Effector memory CD8-positive, alpha-beta T cell (primary cell): Measurements from ENCODE around the gene CCDC192.

Experiments used
- ATAC-seq: fragments of 150-1000 bp; cut with Tn5 transposase; replicated peaks from 2 replicates; pipeline ENCODE4 v1.10.0; 2021; ENCODE audit warnings: mild to moderate bottlenecking, moderate library complexity
- DNase-seq, 3 experiments: peaks; one replicate each; pipeline ENCODE4 v3.0.0; 2021
- H3K27ac Mint-ChIP-seq, 2 donors: one replicate each; pipeline ENCODE4 v1.8.0; 2022; ENCODE audit warnings: mild to moderate bottlenecking in 2 of 2, mixed read lengths in 2 of 2, moderate library complexity in 2 of 2
- H3K27me3 Mint-ChIP-seq, 2 donors: one replicate each; pipeline ENCODE4 v1.8.0; 2022; ENCODE audit warnings: mixed read lengths in 2 of 2
- H3K36me3 Mint-ChIP-seq: one replicate; pipeline ENCODE4 v1.8.0; 2022; ENCODE audit warnings: mild to moderate bottlenecking, moderate library complexity, mixed read lengths; ENCODE audit not compliant: insufficient read depth
- H3K4me1 Mint-ChIP-seq, 2 donors: one replicate each; pipeline ENCODE4 v1.8.0; 2022; ENCODE audit warnings: low read depth in 2 of 2, mixed read lengths in 2 of 2
- H3K4me3 Mint-ChIP-seq, 2 donors: one replicate each; pipeline ENCODE4 v1.8.0; 2022; ENCODE audit warnings: mild to moderate bottlenecking in 2 of 2, mixed read lengths in 2 of 2, moderate library complexity in 2 of 2
- H3K9me3 Mint-ChIP-seq, 2 donors: one replicate each; pipeline ENCODE4 v1.8.0; 2022; ENCODE audit warnings: mixed read lengths in 2 of 2

CCDC192 gene

GRCh38 chr5:127684726-127685467 lies 18.3 kb upstream of the CCDC192 start:
- Mint-ChIP-seq H3K9me3 (no peaks in the 10 kb centered on the region), H3K27me3 (no peaks in the 10 kb centered on the region), H3K4me1 (no peaks in the 10 kb centered on the region), H3K27ac (no peak overlapping the region), H3K36me3 (no peaks in the 10 kb centered on the region), H3K4me3 (no peak overlapping the region)
- DNase-seq (no peak), ATAC-seq (no peak)

GRCh38 chr5:127685662-127686061 lies 17.5 kb upstream of the CCDC192 start:
- Mint-ChIP-seq H3K9me3 (no peaks in the 10 kb centered on the region), H3K4me3 (no peak overlapping the region), H3K27me3 (peaks cover 0 to 1% of the 10 kb centered on the region in 2 donors), H3K4me1 (no peaks in the 10 kb centered on the region), H3K36me3 (no peaks in the 10 kb centered on the region), H3K27ac (no peak overlapping the region)
- DNase-seq (no peak), ATAC-seq (no peak)

- Mint-ChIP-seq H3K9me3 (no peaks in the 10 kb centered on the region), H3K4me3 (no peak overlapping the region), H3K27ac (no peak overlapping the region), H3K27me3 (peaks cover 0 to 6% of the 10 kb centered on the region in 2 donors), H3K4me1 (no peaks in the 10 kb centered on the region), H3K36me3 (no peaks in the 10 kb centered on the region)
- ATAC-seq = no peak
- no peak for DNase-seq
These were observed 16.8 kb upstream of the CCDC192 start for GRCh38 chr5:127686424-127686823.

- Mint-ChIP-seq H3K36me3 (no peaks in the 10 kb centered on the region), H3K4me3 (no peak overlapping the region), H3K4me1 (no peaks in the 10 kb centered on the region), H3K27ac (no peak overlapping the region), H3K9me3 (no peaks in the 10 kb centered on the region), H3K27me3 (peaks cover 0 to 13% of the 10 kb centered on the region in 2 donors)
- ATAC-seq (no peak), DNase-seq (no peak)
These were observed 8.5 kb upstream of the CCDC192 start for GRCh38 chr5:127694518-127695171.

- no peak overlapping the region for H3K4me3 Mint-ChIP-seq
- H3K36me3 Mint-ChIP-seq = no peaks in the 10 kb centered on the region
- DNase-seq = no peak
- H3K27ac Mint-ChIP-seq = no peak overlapping the region
- ATAC-seq = no peak
- H3K27me3 Mint-ChIP-seq = peaks cover 0 to 13% of the 10 kb centered on the region in 2 donors
- H3K9me3 Mint-ChIP-seq = no peaks in the 10 kb centered on the region
- no peaks in the 10 kb centered on the region for H3K4me1 Mint-ChIP-seq
These were observed 7.8 kb upstream of the CCDC192 start for GRCh38 chr5:127695346-127695745.

GRCh38 chr5:127696683-127697082 lies 6.5 kb upstream of the CCDC192 start:
- Mint-ChIP-seq H3K4me1 (no peaks in the 10 kb centered on the region), H3K27ac (no peak overlapping the region), H3K36me3 (no peaks in the 10 kb centered on the region), H3K9me3 (no peaks in the 10 kb centered on the region), H3K27me3 (peaks cover 0 to 7% of the 10 kb centered on the region in 2 donors), H3K4me3 (no peak overlapping the region)
- ATAC-seq (no peak), DNase-seq (no peak)

- H3K9me3 Mint-ChIP-seq = no peaks in the 10 kb centered on the region
- no peak for DNase-seq
- peaks cover 0 to 2% of the 10 kb centered on the region in 2 donors for H3K4me1 Mint-ChIP-seq
- peaks cover 5 to 16% of the 10 kb centered on the region in 2 donors for H3K27me3 Mint-ChIP-seq
- H3K4me3 Mint-ChIP-seq = no peak overlapping the region
- H3K36me3 Mint-ChIP-seq = no peaks in the 10 kb centered on the region
- H3K27ac Mint-ChIP-seq = no peak overlapping the region
- ATAC-seq = no peak
These were observed 5.1 kb upstream of the CCDC192 start for GRCh38 chr5:127697894-127698600.

- Mint-ChIP-seq H3K27ac (no peak overlapping the region), H3K9me3 (no peaks in the 10 kb centered on the region), H3K4me1 (peaks cover 0 to 2% of the 10 kb centered on the region in 2 donors), H3K36me3 (no peaks in the 10 kb centered on the region), H3K4me3 (no peak overlapping the region), H3K27me3 (peaks cover 5 to 9% of the 10 kb centered on the region in 2 donors)
- no peak for ATAC-seq
- DNase-seq = no peak
These were observed 3.8 kb upstream of the CCDC192 start for GRCh38 chr5:127699416-127699815.

GRCh38 chr5:127700237-127700766 lies 2.9 kb upstream of the CCDC192 start:
- H3K27ac Mint-ChIP-seq = no peak overlapping the region
- no peaks in the 10 kb centered on the region for H3K36me3 Mint-ChIP-seq
- H3K27me3 Mint-ChIP-seq = peaks cover 8 to 9% of the 10 kb centered on the region in 2 donors
- H3K9me3 Mint-ChIP-seq = no peaks in the 10 kb centered on the region
- ATAC-seq (no peak), DNase-seq (no peak)
- H3K4me3 Mint-ChIP-seq = no peak overlapping the region
- peaks cover 0 to 2% of the 10 kb centered on the region in 2 donors for H3K4me1 Mint-ChIP-seq

- peaks cover 9 to 15% of the 10 kb centered on the region in 2 donors for H3K27me3 Mint-ChIP-seq
- H3K4me3 Mint-ChIP-seq = no peak overlapping the region
- no peaks in the 10 kb centered on the region for H3K36me3 Mint-ChIP-seq
- H3K4me1 Mint-ChIP-seq = peaks cover 0 to 2% of the 10 kb centered on the region in 2 donors
- ATAC-seq (no peak), DNase-seq (no peak)
- H3K9me3 Mint-ChIP-seq = no peaks in the 10 kb centered on the region
- H3K27ac Mint-ChIP-seq = no peak overlapping the region
These were observed 757 bp upstream of the CCDC192 start for GRCh38 chr5:127702434-127702833.

- Mint-ChIP-seq H3K36me3 (no peaks in the 10 kb centered on the region), H3K27ac (no peak overlapping the region), H3K27me3 (peaks cover 9 to 15% of the 10 kb centered on the region in 2 donors), H3K4me1 (peaks cover 0 to 2% of the 10 kb centered on the region in 2 donors), H3K9me3 (no peaks in the 10 kb centered on the region), H3K4me3 (no peak overlapping the region)
- DNase-seq = no peak
- ATAC-seq = no peak
These were observed 2.1 kb downstream of the CCDC192 start for GRCh38 chr5:127705120-127705892.

- no peak overlapping the region for H3K27ac Mint-ChIP-seq
- ATAC-seq (no peak), DNase-seq (no peak)
- H3K27me3 Mint-ChIP-seq = peaks cover 9 to 15% of the 10 kb centered on the region in 2 donors
- H3K9me3 Mint-ChIP-seq = no peaks in the 10 kb centered on the region
- H3K36me3 Mint-ChIP-seq = no peaks in the 10 kb centered on the region
- peaks cover 0 to 2% of the 10 kb centered on the region in 2 donors for H3K4me1 Mint-ChIP-seq
- no peak overlapping the region for H3K4me3 Mint-ChIP-seq
These were observed 3.5 kb downstream of the CCDC192 start for GRCh38 chr5:127706691-127707090.

GRCh38 chr5:127707209-127707608 lies 4.0 kb downstream of the CCDC192 start:
- Mint-ChIP-seq H3K9me3 (no peaks in the 10 kb centered on the region), H3K36me3 (no peaks in the 10 kb centered on the region), H3K27me3 (peaks cover 8 to 15% of the 10 kb centered on the region in 2 donors), H3K27ac (no peak overlapping the region), H3K4me1 (peaks cover 0 to 2% of the 10 kb centered on the region in 2 donors), H3K4me3 (no peak overlapping the region)
- ATAC-seq (no peak), DNase-seq (no peak)
